ENCODE measurements around the gene RTEL1. TPM values are rescaled to one million over a fixed set of nuclear protein-coding genes. Genes with fewer than 3 reads are reported as not detected.

RTEL1 gene
- total RNA-seq, 1 experiment from 2014 or later = 58.0 TPM

DNA sequence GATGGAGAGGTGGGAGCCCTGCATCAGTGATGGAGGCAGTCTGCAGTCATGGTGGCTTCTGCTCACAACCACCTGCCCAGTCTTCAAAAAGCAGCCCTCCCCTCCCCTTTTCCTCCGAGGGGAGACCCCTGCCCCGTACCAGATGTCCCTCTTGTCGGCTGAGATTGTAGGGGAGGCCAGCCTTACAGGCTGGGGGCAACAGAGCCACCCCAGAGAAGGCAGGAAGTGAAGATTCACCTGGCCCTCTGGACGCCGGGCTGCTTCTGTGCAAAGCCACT, 42.9 kb downstream of the RTEL1 start:
- H3K36me3 ChIP-seq (ENCODE audit: control insufficient read depth in 1 of 2, insufficient read depth in 2 of 2, low read length in 2 of 2) = peaks cover 4 to 20% of the 10 kb centered on the region in 2 experiments; a peak in 3 of 4 replicates
- BruUV-seq (replicated peaks) = no TSS peak
- RAD21 ChIA-PET (ENCODE audit: low non-redundant PET in 1 of 2, low total read pairs in 2 of 2, uncharacterized antibody in 2 of 2, unreplicated experiment in 2 of 2) = no interaction called here

More for the DNA sequence above, 42.9 kb downstream of the RTEL1 start:
- ChIA-PET POLR2A (interaction anchor here (0.6 to 1.0 kb wide), 2 partner anchors 18 to 19 kb away, joined by 3 read pairs; no protein-coding TSS in a partner anchor), CTCF (no interaction called here)
- peaks cover 34 to 72% of the 10 kb centered on the region in 2 experiments for H3K4me1 ChIP-seq (ENCODE audit: control insufficient read depth in 1 of 2, insufficient read depth in 2 of 2, low read length in 2 of 2)
- no peaks in the 10 kb centered on the region for H3K9me3 ChIP-seq (ENCODE audit: control insufficient read depth in 1 of 2, insufficient read depth in 1 of 2, low read depth in 1 of 2, low read length in 2 of 2)
- H3K9me2 ChIP-seq (ENCODE audit: insufficient read depth) = no peaks in the 10 kb centered on the region
- TF ChIP-seq SIN3A (IDR thresholded peaks at IDR 0.05; ENCODE audit: low read depth) (no peak), ZNF274 (IDR thresholded peaks at IDR 0.05; ENCODE audit: low read depth, low read length) (no peak), JUND (IDR thresholded peaks at IDR 0.05) (no peak), EZH2phosphoT487 (IDR thresholded peaks at IDR 0.05; ENCODE audit: borderline replicate concordance) (no peak), CBX3 (IDR thresholded peaks at IDR 0.05; ENCODE audit: low read depth) (no peak), TCF7L2 (IDR thresholded peaks at IDR 0.05; ENCODE audit: borderline replicate concordance, extremely low read depth, insufficient read depth, insufficient read length) (no peak), SRF (IDR thresholded peaks at IDR 0.05; ENCODE audit: low read depth) (no peak), ELF1 (IDR thresholded peaks at IDR 0.05; ENCODE audit: borderline replicate concordance, low read depth) (no peak), ZFX (IDR thresholded peaks at IDR 0.05) (no peak), CTCF (IDR thresholded peaks at IDR 0.05 in 2 of 3, conservative IDR thresholded peaks at IDR 0.05 in 1 of 3; ENCODE audit: borderline replicate concordance in 1 of 3, insufficient read depth in 1 of 3, low read depth in 2 of 3, low read length in 2 of 3) (no peak), CEBPB (IDR thresholded peaks at IDR 0.05; ENCODE audit: low read depth) (no peak), POLR2AphosphoS5 (IDR thresholded peaks at IDR 0.05; ENCODE audit: low read depth, low read length) (no peak), SP1 (IDR thresholded peaks at IDR 0.05; ENCODE audit: low read depth) (no peak), POLR2A (IDR thresholded peaks at IDR 0.05; ENCODE audit: borderline replicate concordance, extremely low read depth, insufficient read depth, insufficient read length) (no peak), EZH2 (IDR thresholded peaks at IDR 0.05) (no peak), EGR1 (IDR thresholded peaks at IDR 0.05; ENCODE audit: low read depth) (no peak), RAD21 (IDR thresholded peaks at IDR 0.05; ENCODE audit: low read depth) (no peak)
- TF ChIP-seq, protein P1, sequence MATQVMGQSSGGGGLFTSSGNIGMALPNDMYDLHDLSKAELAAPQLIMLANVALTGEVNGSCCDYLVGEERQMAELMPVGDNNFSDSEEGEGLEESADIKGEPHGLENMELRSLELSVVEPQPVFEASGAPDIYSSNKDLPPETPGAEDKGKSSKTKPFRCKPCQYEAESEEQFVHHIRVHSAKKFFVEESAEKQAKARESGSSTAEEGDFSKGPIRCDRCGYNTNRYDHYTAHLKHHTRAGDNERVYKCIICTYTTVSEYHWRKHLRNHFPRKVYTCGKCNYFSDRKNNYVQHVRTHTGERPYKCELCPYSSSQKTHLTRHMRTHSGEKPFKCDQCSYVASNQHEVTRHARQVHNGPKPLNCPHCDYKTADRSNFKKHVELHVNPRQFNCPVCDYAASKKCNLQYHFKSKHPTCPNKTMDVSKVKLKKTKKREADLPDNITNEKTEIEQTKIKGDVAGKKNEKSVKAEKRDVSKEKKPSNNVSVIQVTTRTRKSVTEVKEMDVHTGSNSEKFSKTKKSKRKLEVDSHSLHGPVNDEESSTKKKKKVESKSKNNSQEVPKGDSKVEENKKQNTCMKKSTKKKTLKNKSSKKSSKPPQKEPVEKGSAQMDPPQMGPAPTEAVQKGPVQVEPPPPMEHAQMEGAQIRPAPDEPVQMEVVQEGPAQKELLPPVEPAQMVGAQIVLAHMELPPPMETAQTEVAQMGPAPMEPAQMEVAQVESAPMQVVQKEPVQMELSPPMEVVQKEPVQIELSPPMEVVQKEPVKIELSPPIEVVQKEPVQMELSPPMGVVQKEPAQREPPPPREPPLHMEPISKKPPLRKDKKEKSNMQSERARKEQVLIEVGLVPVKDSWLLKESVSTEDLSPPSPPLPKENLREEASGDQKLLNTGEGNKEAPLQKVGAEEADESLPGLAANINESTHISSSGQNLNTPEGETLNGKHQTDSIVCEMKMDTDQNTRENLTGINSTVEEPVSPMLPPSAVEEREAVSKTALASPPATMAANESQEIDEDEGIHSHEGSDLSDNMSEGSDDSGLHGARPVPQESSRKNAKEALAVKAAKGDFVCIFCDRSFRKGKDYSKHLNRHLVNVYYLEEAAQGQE (IDR thresholded peaks at IDR 0.05; ENCODE audit: low read depth) = no peak
- TF ChIP-seq, protein P2, sequence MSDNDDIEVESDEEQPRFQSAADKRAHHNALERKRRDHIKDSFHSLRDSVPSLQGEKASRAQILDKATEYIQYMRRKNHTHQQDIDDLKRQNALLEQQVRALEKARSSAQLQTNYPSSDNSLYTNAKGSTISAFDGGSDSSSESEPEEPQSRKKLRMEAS (IDR thresholded peaks at IDR 0.05) = no peak
- H2AFZ ChIP-seq (ENCODE audit: low read depth, low read length, poor library complexity, severe bottlenecking) = no peak overlapping the region
- intact Hi-C loops (cut with micrococcal nuclease) = loop anchor here (10.0 kb wide), 1 partner anchor 354 kb away; no protein-coding TSS in a partner anchor
- no peaks in the 10 kb centered on the region for H4K20me1 ChIP-seq (ENCODE audit: insufficient read depth)
- H3K4me2 ChIP-seq (ENCODE audit: low read length) = peak overlapping the region; percentile 19; the same call in 1 of the 2 replicates
- peaks cover 24% of the 10 kb centered on the region for H3K79me2 ChIP-seq (ENCODE audit: insufficient read depth, low read length)
- H3K9ac ChIP-seq (ENCODE audit: low read length) = peak overlapping the region; percentile 71; the same call in 1 of the 2 replicates
- ATAC-seq (no peak), DNase-seq (ENCODE audit: low read depth, low spot score) (no peak)
- peak overlapping the region; percentile 91; the same call in 1 of the 2 replicates for H3K27ac ChIP-seq (ENCODE audit: low read depth, low read length)
- no peaks in the 10 kb centered on the region for H3K27me3 ChIP-seq (ENCODE audit: insufficient read depth, low read length)
- H3K4me3 ChIP-seq (replicated peaks in 1 of 2; ENCODE audit: low read depth in 1 of 2, low read length in 2 of 2) = no peak overlapping the region

Measured in HCT116 (cell line).